HG03565 (cell line): ENCODE measurements around the gene VPS51.
A peak's percentile ranks its signal among the peaks of the same experiment; 100 is the strongest.

ENCODE experiments used
- ATAC-seq: cut with Tn5 transposase; IDR thresholded peaks from one replicate; pipeline ENCODE4 v1.9.1; 2021; ENCODE audit warnings: mild to moderate bottlenecking, moderate library complexity; ENCODE audit not compliant: unreplicated experiment

VPS51 gene

DNA sequence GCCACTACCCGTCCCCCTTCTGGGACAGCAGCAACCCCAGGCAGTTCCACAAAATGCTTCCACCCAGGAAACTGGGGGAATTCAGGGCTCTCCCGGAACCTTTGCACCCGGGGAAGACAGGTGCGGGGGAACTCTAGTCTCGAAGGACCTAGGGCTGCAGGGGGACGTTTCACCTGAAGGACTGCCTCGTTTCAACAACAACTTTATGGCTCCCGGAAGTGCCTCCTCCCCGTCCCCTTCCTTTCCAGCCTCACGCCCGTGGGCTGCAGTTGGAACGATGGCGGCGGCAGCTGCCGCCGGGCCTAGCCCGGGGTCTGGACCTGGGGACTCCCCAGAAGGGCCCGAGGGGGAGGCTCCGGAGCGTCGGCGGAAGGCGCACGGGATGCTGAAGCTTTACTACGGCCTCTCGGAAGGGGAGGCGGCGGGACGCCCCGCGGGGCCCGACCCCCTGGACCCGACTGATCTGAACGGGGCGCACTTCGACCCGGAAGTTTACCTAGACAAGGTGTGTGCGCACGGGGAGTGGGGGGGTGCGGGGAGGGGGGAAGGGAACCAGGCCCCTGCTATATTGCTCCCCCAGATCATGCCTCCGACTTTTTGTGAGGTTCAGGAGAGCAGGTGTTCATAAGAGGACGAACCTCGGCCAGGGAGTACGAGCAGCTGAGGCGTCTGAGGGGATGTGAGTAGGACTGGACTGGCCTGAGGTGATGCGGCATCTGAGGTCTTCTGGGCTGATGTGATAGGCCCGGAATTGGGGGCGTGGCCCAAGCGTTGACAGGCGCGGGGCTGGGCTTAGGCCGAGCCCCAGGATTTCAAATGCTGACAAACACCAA lies at the start of gene VPS51:
Gene VPS51 (plus strand): TSS at position 241 of the 833 bp plus-strand sequence. CDS start 37 bp downstream, at position 278.
- ATAC-seq, result peak; percentile 64

DNA sequence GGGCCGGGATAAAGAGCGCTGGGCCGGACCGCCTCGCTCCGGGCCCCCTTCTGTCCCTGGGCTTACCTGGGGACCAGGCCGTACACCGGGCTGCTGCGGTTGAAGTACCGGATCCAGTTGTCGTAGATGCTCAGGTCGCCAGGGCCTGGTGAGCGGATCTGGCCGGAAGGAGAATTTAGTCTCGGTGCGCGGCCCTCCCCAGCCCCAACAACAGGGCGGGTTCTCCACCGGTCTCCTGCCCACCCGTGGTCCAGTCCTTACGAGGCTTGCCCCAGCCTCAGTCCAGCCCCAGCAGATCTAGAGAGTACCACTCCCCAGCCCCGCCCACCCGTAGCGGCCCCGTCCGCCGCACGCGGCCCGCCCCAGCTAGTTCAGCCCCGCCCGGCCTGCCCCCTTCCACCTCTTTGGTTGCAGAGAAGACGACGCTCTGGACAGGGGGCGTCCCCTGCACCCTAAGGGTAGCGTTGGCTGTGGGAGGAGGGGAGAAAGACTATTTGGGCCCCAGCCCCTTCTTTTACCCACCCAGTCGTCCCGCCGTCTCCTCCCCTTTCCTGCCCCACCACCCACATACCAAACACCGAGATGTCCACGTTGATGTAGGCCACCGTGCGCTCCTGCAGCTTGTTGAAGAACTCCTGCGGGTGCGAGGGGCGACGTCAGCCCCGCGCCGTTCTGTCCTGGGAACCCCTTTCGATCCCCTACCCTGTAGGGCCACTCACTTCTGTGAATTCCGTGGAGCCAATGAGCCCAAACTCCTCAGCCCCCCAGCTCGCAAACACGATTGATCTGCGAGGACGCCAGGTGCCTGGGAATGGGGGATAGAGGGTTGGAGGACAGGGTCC lies 48.2 kb upstream of the VPS51 start:
- no peak for ATAC-seq

DNA sequence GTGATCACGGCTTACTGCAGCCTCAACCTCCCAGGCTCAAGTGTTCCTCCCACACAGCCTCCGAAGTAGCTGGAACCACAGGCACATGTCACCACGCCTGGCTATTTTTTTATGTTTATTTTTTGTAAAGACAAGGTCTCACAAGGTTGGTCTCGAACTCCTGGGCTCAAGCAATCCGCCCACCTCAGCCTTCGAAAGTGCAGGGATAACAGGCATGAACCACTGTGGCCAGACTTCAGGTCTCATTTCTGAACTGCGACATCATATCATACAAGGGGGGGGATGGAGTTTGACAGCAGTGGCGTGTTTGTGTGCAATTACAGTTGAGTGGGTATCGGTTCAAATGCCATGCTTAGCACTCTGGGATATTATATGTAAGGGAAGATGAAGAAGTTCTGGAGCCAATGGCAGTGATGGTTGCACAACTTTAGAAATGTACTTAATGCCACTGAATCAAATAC lies 44.6 kb upstream of the VPS51 start:
- ATAC-seq, result no peak

DNA sequence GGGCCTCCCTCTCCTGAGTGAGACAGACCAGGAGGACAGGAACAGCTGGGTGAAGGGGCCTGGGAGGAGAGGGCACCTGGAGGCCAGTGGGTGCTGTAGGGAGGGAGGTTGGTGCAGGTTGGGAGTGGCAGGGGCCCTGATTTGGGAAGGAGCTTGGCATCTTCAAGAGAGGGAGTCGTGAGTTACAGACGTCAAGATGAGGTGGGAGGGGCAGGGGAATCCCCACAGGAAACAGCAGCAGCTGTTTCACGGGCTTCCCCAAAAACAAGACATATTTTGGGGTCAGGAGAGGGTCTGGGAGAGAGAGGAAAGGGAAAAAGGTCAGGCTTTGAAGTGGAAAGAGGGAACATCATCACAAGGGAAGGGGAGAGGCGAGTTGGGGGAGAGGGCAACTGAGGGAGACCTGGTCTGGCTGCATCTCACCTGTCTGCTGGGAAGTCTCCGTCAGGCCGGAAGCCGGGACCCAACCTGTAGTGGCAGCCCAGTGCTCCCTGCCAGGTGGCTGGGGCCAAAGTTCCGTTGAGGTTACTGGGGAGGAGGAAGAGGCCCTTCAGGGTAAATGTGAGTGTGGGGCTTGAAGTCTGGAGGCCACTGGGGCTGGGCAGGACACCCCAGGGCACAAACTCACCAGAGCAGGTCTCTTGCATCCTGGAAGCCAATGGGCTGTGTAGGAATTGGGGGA lies 42.0 kb upstream of the VPS51 start:
- no peak for ATAC-seq

DNA sequence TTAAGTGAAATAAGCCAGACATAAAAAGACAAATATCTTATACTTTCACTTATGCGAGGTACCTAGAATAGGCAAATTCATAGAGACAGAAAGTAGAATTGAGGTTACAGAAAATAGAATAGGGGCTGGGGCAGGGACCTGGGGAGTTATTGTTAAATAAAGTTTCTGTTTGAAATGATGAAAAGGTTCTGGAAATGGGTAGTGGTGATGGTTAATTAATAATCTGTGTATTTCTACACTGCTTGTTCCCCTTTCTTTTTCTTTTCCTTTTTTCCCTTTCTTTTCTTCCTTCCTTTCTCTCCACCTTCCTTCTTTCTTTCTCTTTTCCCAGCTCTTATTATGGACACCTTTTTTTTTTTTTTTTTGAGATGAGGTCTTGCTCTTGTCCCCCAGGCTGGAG lies 40.5 kb upstream of the VPS51 start:
- no peak for ATAC-seq

GRCh38 chr11:65056999-65057398 lies 39.0 kb upstream of the VPS51 start:
- ATAC-seq, result no peak

GRCh38 chr11:65057526-65057925 lies 38.5 kb upstream of the VPS51 start:
- no peak for ATAC-seq

GRCh38 chr11:65058012-65058411 lies 38.0 kb upstream of the VPS51 start:
- ATAC-seq, result no peak

DNA sequence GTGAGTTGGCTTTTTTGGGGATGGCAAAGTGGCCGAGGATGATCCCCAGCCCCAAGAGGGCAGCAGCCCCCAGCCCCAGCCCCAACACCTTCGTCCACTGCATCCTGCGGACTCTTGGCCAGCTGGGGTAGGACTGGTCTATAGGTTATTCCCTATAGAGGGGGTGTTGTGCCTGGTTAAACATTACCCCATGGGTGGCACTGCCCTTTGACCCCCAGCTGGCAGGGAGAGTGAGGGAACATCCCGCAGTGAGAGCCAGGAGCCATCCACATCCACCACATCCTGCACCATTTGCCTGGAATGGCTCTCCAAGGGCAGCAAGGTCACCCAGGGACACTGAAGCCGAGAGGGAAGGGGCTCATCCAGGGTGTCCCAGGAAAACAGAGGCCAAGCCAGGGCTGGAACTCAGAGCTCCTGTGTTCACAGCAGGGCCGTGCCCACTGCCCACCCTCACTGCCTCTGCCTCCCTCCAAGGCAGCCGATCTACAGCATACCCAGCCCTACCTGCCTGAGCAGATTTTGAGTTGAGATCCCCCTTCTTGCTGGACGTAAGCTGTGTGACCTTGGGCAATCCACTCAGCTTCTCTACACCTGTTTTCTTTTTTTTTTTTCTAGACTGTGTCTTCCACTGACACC lies 37.5 kb upstream of the VPS51 start, which contains the start of gene NAALADL1:
Gene NAALADL1 (minus strand): TSS at position 135 of the 636 bp plus-strand sequence. CDS start 32 bp downstream, at position 103.
- no peak for ATAC-seq

DNA sequence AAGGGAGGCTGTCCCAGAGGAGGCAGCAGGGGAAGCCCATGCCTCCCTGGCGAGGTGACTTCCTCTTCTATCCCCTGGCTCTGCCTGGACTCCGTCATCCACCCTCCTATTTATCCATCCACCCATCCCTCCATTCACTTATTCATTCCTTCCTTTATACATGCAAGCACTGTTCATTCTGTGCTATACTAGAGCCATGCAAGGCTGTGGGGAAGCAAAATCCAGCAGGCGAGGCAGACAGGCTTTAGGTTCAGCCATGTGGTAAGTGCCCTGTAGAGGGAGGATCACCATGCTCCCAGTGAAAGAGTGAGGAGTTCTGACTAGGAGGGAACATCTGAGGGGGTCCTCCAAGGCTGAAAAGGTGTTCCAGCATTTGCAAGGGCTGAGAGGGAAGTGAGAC lies 36.5 kb upstream of the VPS51 start:
- no peak for ATAC-seq

DNA sequence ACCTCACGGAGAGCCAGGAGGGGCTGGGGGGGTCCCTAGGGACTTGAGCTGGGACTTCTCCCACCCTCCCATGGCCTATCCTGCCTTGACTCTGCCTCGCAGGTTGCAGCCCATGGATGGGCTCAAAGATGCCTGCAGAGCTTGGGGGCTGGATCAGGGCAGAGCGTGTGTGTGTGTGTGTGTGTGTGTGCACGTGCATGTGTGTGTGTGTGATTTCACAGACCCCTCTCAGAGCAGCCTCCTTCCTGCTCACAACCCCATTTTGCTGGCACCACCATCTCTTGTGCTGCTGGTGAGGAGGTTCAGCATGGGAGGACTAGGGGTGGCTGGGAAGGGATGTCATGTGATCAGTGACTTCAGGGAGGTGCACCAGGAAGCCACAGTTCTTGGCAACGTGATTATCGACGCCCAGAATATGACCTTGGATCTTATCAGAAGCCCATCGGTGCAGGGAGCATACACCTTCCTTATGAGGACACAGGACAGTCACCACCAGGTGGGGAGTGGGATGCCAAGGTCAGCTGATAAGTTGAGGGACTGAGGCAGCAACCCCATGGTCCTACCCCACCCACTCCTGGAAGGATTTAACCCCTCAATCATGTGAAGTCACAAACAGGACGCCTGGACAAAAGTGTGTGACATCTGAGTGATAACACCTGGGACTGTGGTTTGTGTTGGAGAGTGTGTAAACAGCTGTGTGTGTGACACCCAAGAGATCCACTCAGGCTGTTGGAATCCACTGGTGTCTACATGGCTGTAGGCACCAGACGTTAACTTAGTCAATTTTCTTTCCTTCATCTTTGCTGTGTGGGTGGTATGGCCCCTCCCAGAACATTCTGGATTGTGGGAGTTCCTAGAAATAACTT lies 35.8 kb upstream of the VPS51 start:
- no peak for ATAC-seq

DNA sequence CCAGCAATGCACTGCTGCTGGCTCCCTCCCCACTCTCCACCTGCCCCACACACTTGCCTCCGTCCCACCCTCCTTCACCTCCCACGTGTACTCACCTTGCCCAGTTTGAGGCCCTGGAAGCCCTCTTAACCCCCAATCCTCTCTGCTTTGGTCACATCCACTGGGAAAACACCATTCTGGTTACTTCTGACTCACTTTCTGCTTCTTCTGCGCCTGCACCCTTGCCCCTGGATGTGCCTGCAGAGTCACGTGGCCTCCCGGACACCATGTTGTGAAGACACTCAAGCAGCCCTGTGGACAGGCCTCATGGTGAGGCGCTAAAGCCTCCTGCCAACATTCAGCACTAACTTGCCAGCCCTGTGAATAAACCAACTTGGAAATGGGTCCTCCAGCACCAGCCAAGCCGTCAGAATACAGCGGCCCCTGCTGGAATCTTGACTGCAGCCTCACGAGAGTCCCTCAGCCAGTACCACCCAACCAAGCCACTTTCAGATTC lies 35.1 kb upstream of the VPS51 start:
- ATAC-seq, result no peak

- ATAC-seq, result no peak
Measured at GRCh38 chr11:65063532-65063931, 32.5 kb upstream of the VPS51 start.

DNA sequence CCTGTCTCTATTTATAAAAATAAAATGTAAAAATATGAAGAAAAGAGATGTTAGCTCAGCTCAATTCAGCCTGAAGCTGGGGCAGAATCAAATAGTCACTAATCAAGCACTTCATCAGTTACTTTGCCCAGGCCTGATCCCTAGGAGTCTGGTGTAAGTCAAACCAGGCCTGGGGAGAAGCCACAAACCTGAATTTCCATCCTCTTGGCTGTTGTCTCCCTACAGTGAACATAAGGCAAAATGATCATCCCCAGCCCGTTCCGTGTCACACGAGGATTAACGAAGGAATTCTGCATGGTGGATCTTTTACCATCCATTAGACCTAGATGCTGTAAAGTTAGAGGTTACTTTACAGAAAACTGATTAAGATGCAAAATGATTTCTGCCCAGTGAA lies 31.2 kb upstream of the VPS51 start:
- ATAC-seq, result no peak

GRCh38 chr11:65065851-65066250 lies 30.2 kb upstream of the VPS51 start:
- no peak for ATAC-seq

- no peak for ATAC-seq
Measured at GRCh38 chr11:65066315-65066714, 29.7 kb upstream of the VPS51 start.

DNA sequence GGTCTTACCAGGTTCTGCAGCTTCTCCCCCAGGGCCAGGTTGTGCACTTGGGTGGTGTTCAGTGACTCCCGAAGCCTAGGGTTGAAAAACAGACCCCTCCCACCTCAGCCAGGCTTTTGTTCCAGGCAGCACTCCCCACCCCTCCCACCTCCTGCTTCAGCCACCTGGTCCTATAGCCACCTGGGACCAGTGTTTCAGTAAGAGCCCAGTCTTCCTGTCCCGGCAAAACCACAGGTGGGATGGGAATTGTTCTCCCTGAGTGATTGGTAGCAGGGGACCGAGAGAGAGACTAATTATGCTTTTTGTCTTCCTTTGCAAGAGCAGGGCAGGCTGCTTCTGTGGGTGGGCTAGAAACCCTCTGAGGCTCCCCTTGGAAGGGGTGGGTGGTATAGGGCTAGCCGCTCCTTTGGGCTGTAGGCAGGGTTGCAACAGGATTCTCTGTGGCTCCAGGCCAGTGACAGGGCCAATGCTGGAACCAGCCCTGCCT lies 29.2 kb upstream of the VPS51 start:
- no peak for ATAC-seq

- no peak for ATAC-seq
Measured at GRCh38 chr11:65067446-65067845, 28.6 kb upstream of the VPS51 start.

DNA sequence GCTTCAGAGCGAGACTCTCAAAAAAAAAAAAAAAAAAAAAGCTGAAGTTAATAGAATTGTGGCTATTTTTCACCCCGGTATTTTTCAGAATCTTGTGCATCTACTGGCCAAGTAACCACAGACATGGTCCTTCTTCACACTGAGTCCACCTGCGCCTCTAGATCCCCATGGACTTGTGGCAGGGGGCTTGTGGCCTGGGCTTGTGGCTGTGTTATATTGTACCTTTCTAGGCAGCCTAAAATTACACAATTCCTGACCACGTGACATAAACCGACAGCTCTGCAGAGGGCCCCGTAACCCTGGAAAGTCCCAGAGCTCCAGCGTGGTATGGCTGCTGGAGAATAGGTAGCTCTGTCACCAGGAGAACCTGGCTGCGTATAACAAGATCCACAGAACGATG lies 26.8 kb upstream of the VPS51 start:
- ATAC-seq, result no peak
